GM21737 (cell line): ENCODE measurements around the gene RGS19.

Experiments used
- ATAC-seq: cut with Tn5 transposase; IDR thresholded peaks from one replicate; pipeline ENCODE4 v1.9.1; 2021; ENCODE audit warnings: mild to moderate bottlenecking, moderate library complexity; ENCODE audit not compliant: unreplicated experiment

The RGS19 gene

GRCh38 chr20:64050261-64051032 is 28.9 kb downstream of the RGS19 start:
- ATAC-seq, result no peak

DNA sequence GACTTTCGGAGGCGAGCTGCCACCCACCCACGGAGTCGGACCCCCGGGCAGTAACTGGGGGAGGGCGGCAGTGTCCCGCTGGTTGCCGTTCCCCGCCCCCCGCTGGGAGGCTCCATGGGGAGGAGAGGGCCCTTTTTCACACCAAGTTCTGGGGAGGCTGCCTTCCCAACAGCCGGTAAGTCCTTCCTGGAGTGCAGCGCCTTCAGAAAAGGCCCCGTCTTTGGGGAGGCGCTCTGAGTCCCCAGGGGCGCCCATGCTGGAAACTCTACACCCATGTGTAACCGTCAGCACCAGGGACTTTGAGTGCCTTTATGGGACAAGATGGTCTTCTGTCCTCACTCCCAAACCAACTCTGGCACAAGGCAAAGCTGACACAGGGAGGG is 29.4 kb downstream of the RGS19 start:
- no peak for ATAC-seq

DNA sequence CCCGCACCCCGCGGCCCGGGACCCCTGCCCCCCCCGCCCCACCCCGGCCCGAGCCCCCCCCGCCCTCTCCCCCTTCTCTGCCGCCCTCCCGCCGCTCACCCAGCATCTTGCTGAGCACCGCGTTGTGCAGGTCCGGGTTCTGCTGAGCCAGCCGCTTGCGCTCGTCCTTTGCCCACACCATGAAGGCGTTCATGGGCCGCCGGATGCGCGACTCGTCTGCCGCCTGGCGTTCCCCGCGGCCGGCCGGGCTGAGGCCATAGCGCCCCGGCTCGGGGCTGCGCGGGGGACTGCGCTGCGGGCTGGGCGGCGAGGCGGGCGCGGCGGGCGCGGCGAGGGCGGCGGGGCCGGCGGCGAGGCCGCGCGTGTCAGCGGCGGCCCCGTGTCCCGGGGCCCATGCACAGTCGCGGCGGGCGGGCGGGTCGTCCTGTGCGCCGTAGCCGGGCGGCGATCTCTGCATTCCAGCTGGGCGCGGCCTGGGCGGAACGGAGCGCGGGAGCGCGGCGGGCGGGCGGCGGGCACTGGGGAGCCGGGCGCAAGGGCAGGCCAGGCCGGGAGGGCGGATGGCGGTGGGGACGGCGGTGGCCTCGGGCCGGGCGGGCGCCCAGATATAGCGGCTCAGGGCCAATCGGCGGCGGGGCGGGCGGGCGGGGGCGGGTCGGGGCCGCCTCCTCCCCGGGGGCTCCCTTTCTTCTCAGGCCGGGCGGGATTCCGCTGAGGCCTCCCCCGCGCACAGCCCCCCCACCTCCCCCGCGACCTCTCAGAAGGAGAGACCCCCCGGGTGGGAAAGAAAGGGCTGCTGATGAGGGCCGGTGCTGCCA is 30.0 kb downstream of the RGS19 start, which contains the start of gene SOX18:
TSS of gene SOX18 (minus strand) at position 580 of the 818 bp plus-strand sequence. CDS start at position 457, 123 bp downstream.
- no peak for ATAC-seq

GRCh38 chr20:64048402-64049044 is 30.8 kb downstream of the RGS19 start:
- no peak for ATAC-seq

GRCh38 chr20:64047968-64048401 is 31.3 kb downstream of the RGS19 start:
- ATAC-seq, result no peak

- no peak for ATAC-seq
Measured at GRCh38 chr20:64047046-64047389, 32.3 kb downstream of the RGS19 start.

DNA sequence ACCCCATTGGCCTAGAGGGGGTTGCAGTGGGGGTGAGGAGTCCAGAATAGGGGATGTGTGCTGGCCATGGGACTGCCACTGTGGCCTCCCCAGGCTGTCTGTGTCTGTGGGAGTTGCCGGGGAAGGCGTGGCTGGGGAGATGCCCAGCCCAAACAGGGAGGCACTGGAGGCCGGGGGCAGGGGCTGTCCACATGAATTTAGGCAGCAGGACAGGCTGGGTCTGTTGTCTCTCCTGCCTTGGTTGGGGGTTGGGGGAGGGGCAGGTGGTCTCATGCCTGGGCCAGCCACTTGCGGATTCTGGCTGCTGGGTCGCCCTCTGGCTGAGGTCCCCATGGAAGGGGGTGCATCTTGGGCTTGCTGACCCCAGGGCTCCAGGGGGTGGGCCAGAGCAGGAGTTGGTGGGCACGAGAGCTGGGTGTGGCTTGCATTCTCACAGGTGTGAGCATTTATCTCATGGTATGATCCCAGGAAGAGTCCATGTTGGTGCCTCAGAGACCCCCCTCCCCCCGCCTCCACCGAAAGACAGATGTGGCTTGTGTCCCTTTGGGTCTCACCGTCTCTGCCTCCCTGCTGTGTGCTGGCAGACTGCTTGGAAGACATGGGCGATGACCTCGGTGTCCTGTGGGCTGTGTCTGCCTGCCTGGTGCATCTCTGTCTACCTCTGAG is 33.8 kb downstream of the RGS19 start:
- ATAC-seq, result no peak

GRCh38 chr20:64044484-64045247 is 34.7 kb downstream of the RGS19 start:
- ATAC-seq, result no peak

DNA sequence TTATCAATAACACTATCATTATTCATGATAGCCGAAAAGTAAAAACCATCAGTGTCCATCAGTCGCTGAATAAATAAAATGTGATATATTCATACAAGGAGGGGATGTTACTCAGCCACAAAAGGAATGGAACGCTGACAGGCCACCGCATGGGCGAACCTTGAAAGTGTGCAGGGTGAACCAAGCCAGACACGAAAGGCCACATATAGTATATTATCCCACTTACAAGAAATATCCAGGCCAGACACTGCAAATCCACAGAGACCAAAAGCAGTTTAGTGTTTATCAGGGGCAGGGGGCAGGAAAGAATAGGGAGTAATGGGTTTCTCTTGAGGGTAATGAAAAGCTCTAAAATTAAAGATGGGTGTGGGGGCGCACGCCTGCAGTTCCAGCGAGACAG is 35.5 kb downstream of the RGS19 start:
- ATAC-seq, result no peak

- ATAC-seq, result no peak
Measured at GRCh38 chr20:64042054-64042781, 37.1 kb downstream of the RGS19 start.

DNA sequence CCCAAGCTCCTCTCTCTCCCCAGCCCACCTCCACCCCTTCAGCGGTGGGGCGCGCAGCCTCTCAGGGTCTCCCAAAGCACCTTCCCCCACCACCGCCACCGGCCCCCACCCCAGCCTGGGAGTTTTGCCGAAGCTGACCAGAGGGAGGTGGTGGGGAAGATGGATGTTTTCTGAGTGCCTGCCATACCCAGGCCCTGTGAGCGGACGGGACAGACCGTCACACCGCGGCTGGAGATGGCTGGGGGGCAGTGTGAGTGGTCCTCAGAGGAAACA is 37.6 kb downstream of the RGS19 start:
- ATAC-seq, result no peak

DNA sequence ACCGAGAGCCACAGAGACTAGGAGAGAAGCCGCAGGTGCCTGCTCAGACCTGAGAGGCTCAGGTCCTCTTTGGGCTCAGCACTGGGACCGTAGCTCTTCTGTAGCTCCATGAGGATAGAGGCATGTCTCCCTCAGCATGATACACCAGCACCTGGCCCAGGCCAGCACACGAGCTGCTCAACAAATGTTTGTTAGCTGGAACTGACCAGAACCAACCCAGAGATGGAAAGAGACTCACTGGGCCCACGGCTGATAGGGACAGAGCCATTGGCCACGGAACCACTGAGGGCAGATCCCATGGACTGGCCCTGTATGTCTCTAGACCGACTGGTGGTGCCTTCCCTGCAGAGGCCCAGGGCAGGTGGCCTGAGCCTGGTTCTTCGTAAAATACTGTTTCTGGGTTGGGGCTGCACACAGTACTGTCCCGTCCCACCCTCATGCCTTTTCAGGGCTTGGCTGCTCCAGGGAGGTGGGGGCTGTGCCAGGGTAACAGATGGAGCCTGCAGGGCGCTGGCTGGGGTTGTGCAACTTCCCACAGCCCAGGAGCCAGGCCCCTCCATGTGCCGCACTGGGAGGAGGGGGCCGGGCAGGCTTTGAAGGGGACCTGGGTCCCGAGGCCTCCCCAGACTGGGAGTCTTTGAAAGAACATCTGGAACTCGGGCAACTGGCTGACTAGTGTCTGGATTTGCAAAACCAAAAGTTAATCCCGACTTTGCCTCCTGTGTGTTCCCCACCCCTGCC is 38.1 kb downstream of the RGS19 start:
- ATAC-seq, result no peak

GRCh38 chr20:64040231-64041039 is 38.9 kb downstream of the RGS19 start:
- ATAC-seq, result no peak

DNA sequence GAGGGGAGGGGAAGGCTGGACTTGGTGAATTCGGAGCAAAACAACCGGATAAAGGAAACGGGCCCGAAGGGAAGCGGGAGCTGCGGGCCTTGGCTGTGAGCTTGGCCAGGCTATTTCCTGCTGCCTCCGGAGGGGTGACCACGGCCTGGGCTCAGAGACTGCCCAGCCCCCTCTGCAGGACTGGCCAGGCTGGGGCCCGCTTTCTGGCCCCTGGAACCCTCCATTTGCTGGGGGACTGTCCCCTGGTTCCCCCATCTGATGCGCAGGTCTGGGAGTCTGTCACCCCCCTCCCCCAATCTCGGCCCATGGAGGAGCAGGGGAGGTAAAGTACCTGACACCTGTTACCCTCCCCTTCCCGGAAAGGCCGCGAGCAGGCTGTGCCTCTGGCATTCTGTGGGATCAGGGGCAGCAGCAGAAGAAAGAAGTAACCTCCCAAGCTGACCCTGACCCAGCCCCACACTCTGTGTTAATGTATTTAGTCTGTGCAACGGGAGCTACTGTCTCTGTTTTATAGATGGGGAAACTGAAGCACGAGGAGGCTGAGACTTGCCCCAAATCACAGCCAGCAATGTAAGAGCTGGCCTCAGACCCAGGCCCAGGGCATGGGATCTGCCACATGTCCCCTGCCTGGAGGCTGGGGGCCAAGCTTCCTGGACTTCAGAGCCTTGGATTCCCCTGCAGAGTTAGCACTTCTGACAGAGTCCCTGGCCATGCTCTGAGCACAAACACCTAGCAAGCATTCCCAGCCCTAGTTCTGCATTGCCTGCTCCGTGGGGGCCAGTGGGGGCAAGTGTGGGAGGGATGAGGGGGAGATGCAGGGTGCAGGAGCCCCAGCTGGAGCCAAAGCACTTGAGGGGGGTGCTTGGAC is 39.8 kb downstream of the RGS19 start:
- ATAC-seq, result no peak

GRCh38 chr20:64038565-64039292 is 40.6 kb downstream of the RGS19 start:
- peak; percentile 53 for ATAC-seq

DNA sequence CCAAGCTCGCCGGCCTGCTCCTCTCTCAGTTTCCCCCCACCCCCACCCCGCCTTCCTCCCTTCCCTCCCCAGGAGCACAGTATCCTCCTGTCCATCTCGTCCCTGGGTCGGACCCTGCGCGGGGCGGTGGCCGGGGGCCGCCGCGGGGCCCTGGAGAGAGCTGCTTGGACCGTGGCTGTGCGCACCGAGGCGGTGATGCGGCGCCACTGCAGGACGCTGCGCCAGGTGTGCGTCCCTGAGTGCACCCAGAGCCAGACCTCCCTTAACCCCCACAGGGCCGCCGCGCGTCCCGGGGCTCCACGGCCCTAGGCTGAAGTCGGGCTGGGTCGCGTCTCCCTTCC is 41.1 kb downstream of the RGS19 start:
- ATAC-seq, result peak; percentile 31
